HEK293T (cell line): Measurements from ENCODE around the gene LGALSL.

Experiments
- BHLHE40 ChIP-seq: fragments of 450-650 bp; IDR thresholded peaks from 2 replicates; pipeline ENCODE4 v1.6.1; 2016; ENCODE audit warnings: mild to moderate bottlenecking, moderate library complexity, borderline replicate concordance
- FOXM1 ChIP-seq: fragments of 450-650 bp; IDR thresholded peaks from 2 replicates; pipeline ENCODE4 v1.6.1; 2017; ENCODE audit warnings: mild to moderate bottlenecking, borderline replicate concordance
- HDGF ChIP-seq: fragments of 450-650 bp; IDR thresholded peaks from 2 replicates; pipeline ENCODE4 v1.6.1; 2017; ENCODE audit warnings: antibody characterized with exemption, borderline replicate concordance
- LEF1 ChIP-seq: fragments of 450-650 bp; IDR thresholded peaks from 2 replicates; pipeline ENCODE4 v1.6.1; 2017; ENCODE audit warnings: mild to moderate bottlenecking, borderline replicate concordance
- SUZ12 ChIP-seq: fragments of 450-650 bp; IDR thresholded peaks from 2 replicates; pipeline ENCODE4 v1.6.1; 2016; ENCODE audit warnings: mild to moderate bottlenecking
- TARDBP ChIP-seq: fragments of 450-650 bp; IDR thresholded peaks from 2 replicates; pipeline ENCODE4 v1.6.1; 2016
- TF ChIP-seq, protein P1 (sequence below): fragments of 450-650 bp; IDR thresholded peaks from 2 replicates; pipeline ENCODE4 v1.6.1; 2016

DNA sequence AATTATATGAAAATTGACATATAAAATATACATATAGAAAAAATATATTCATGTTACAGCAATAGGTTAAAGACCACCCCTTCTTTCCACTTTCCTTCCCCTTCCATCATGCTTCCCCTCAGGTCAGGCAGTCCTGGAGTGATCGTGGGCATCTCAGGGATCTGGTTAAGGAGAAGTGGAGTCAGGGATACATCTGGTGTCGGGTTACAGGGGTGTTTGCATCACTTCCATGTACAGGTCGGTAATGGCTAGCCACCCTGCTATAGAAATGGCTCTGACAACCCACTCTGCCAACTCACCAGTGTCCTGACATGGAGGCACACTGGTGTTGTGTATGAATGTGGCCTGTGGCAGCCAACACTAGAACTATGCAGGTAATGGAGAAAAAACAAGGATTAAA, 36.3 kb upstream of the LGALSL start:
- TF ChIP-seq BHLHE40 (no peak), LEF1 (no peak), HDGF (no peak), TARDBP (no peak), FOXM1 (no peak), SUZ12 (no peak)
- TF ChIP-seq, protein P1, sequence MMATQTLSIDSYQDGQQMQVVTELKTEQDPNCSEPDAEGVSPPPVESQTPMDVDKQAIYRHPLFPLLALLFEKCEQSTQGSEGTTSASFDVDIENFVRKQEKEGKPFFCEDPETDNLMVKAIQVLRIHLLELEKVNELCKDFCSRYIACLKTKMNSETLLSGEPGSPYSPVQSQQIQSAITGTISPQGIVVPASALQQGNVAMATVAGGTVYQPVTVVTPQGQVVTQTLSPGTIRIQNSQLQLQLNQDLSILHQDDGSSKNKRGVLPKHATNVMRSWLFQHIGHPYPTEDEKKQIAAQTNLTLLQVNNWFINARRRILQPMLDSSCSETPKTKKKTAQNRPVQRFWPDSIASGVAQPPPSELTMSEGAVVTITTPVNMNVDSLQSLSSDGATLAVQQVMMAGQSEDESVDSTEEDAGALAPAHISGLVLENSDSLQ, result no peak
